8988T (cell line): ENCODE data around the gene TLCD3B.

Experiments used
- DNase-seq: peaks from one replicate; pipeline ENCODE4 v3.0.0; 2011

TLCD3B gene

DNA sequence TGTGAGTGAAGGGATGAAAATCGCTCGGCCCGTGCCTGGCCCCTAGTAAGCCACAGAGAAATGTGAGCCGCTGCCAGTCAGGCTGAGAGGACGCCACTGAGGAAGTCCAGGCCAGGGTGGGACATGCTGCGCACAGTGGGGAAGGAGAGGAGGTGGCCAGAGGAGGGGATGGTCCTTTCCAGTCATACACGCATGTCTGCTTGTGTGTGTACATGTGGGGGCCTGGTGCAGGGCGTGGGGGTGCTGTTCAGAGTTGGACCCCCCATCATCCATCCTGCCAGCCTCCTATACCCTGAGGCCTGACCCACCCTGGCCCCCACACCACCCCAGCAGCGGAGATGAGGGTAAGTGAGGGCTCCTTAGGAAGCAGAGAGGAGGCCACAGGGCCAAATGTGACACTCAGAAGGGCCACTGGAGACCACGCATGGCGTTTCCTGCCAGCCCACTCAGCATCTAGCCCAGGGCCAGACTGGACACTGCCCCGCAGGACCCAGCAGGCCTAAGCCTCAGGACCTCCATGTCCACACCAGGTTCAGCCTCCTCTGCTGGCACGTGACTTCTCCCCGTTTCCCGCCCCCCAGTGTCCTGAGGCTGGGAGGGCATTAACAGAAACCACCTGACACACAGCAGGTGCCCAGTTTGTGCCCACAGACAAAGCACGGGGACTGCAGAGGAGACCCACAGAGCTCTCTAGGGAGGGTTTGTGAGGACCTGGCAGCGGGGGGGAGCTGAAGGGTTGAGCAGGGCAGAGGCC lies 27.2 kb downstream of the TLCD3B start:
- DNase-seq = no peak

DNA sequence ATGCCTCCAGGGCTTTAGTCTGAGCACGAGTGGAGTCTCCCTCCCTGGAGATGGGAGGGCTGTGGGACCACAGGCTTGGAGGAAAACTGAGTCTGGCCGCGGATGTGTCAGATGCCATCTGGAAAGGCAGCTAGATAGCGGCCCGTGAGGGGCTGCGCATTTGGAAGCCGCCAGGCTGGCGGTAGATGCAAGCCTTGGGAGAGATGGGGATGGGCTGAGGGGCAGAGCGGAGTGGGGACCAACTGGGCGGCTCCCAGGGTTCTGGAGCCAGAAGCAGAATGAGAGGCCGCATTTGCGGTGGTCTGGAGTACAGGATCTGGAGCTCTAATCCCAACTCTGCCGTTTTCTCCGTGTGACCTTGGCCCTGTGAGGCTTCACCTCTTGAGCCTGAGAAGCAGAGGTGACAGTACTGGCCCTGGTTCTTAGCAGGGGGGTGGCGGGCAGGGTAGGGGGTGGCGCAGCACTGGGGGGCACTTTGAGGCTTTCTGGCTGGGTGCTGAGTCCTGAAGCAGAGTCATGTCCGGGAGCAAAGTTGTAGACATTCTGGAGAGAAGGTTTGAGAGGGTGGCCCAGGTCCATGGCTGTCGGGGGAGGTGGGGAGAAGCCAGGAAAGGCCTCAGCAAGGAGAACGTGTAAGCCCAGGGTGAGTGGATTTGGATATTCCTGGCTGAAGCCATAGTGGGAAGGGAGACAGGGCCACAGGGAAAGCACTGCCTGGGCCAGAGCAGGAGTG lies 28.3 kb downstream of the TLCD3B start:
- DNase-seq = no peak

DNA sequence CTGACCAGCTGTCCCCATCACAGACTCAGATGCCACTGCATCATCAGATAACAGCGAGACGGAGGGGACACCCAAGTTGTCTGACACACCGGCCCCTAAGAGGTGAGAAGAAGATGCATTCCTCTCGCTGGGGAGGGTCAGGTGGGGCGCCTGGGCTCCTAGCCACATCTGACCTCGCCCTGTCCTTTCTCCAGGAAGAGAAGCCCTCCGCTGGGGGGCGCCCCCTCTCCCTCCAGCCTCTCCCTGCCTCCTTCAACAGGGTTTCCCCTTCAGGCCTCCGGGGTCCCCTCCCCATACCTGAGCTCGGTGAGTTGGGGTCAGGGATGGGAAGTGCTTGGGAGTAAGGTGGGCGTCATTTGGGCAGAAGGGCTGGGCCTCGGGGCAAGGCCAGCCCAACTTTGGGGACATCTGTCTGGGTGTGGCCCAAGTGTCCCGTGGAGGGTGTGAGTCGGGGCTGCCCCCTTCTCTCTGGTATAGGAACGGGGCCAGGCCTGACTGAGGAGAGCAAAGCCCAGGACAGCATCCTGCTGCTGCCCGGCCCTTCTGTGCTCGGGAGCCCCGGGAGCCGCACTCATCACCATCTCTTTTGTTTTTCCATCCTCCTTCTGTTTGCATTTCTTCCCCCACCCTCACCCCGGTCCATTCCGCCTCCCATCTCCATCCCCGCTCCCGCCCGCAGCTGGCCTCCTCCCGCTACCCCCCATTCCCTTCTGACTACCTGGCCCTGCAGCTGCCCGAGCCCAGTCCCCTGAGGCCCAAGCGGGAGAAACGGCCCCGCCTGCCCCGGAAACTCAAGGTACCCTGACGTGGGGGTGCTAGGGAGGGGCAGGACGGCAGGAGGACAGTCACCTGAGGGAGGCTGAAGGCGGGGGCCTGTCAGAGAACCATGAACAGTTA lies 30.1 kb downstream of the TLCD3B start:
- DNase-seq = no peak

DNA sequence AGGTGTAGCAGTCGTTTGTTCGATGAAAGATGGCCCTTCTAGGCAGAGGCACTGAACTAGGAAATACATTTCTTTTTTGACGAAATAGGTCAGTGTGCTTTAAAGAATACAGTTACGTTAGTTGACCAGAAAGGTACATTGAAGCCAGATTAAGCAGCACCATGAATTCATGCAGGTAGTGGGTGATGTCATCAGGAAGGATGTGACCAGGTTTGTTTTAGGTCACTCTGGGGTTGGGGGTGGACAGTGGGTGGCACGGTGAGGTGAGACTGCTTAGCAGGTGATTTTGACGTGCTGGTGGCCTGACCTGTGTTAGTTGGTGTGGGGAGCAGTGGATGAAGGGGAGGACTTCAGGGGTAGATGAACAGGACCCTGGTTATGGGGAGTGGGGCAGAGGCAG lies 31.5 kb downstream of the TLCD3B start:
- DNase-seq = no peak

DNA sequence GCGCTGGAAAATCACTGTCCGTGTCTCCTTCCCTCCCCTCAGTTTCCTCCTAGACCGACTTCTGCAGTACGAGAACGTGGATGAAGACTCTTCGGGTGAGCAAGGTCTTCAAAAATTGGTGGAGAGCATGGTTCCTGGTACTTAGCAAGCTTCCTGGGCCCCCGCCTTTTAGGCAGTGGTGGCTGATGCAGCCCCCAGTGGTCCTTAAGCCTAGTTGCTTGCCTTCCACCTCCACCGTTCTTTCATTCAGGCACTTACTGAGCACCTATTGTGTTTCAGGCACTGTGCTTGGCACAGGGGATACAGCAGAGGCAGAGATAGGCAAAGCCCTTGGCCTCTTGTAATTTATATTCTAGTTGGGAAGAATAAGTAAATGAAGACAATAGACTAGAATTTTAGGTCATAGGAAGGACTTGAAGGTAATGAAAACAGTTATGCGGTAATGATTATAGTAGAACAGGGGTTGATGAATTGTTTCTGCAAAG lies 34.3 kb downstream of the TLCD3B start:
- DNase-seq = no peak

DNA sequence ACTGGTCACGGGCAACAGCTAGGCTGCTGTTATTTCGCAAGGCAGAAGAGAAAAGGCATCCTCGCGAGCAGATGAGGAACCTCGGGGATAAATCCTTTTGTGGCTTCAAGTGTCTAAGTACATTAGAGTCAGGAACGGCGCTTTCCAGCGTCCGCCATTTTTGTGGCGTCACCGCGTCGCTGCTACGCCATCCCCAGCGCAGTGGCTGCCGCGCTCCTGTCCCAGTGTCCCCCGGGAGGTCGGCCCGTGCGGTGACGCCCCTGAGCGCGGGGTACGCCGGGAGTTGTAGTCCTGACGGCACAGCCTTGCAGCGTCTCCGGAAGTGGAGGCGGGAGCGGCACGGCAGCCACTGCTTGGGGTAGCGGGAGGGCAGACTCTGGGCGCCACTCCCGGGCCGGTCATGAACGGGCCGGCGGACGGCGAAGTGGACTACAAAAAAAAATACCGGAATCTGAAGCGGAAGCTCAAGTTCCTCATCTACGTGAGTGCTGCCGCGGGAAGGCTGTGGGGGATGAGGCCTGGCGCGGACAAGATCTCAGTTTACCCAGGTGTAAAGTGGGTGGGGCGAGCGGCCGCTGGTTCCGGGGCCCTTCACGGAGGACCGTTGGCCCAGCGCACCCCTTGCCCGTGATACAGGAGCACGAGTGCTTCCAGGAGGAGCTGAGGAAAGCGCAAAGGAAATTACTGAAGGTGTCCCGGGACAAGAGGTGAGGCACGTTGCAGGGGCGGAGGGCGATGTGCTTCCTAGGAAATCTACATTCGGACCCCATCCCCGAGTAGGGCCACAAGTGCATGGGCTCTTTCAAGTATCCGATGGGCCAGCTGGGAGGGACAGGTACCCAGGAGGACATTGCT lies 34.9 kb downstream of the TLCD3B start, which contains the start of gene INO80E:
Gene INO80E (plus strand): TSS at position 331 of the 855 bp plus-strand sequence. CDS start 70 bp downstream, at position 401.
- DNase-seq = peak; percentile 98

DNA sequence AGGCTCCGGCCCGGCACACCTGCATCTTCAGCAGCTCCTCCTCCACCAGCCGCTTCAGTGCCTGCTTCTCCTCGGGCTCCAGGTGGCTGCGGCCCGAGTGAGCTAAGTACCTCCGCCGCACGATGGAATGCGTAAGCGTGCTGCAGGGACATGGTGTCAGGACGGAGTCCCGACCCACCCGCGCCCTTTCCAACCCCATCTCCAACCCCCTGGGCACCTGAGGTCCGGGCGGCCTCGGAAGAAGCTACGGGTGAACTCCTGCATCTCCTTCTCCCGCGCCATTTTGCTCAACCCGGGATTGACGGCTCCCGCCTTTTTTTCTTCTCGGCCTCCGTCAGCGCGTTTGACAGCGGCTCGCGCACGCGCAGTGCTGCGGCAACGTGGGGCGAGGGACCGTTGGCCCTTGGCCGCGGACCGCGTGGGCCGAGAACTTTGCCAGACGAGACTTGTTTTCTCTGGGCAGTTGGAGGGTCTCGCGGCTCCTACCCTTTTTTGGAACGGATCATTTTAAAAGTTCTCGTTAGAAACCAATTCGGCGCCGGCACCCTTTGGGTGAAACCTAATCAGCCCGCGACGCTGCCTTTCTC lies 35.7 kb downstream of the TLCD3B start, which contains the start of gene HIRIP3:
Gene HIRIP3 (minus strand): TSS at position 294 of the 587 bp plus-strand sequence. CDS start 12 bp downstream, at position 282.
- peak; percentile 82 for DNase-seq

DNA sequence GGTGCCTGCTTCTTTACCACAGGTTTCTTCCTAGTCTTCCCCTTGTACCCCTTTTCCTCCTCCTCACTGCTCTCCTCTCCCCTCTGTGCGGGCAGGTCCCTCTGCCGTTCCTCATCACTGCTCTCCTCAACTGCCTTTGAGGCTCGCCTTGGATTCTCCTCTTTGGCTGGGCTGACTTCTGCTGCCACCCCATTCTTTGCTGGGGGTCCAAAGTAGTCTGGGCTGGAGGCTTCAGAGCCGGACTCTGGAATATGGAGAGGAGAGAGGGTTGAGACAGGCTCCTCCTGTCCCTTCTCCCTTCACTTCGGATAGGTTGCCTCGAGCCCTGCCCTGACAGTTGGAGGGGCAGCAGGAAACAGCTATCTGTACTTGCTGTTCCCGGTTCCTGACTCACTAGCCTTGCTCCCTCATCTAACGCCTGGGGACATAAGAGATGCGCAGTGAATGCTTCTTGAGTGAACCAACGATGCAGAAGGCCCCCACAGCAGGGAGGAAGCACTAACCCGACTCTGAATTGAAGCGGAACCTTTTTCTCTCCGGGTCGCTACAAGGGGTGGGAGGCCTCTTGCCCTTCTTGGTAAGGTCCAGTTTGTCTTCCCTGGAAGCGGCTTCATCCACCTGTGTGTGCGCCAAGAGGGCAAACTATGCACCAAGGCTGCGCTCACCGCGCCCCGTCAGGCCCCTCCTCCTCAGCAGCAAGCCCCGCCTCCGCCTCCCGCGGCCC lies 36.3 kb downstream of the TLCD3B start:
- no peak for DNase-seq

DNA sequence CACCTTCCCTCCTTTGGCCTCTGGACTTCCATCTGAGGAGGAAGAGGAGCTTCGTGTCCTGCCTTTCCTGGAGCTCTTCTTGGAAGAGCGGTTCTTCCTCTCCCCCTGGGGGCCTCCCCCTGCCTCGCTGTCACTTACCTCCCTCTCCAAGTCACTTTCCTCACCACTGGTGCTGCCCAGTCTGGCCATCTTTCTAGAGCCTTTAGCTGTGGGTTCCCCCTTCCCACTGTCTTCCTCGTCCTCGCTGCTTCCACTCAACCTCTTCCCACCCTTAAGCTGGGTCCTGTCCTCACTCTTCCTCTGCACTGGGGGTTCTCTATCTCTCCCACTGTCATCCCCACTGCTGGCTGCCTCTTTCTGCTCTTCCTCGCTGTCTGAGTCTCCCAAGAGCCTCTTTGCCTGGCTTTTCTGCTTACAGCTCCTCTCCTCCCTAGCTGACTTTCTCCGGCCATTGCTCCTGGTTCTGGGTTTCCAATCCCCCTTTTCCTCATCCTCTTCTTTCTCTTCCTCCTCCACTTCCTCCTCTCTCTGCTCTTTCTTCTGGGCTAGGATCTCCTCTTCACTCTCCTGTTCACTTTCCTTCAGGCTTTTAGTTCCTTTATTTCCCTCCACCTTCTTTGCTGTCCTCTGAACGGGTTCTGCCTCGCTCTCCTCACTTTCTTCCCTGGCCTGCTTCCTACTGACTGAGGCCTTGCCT lies 37.0 kb downstream of the TLCD3B start:
- no peak for DNase-seq

DNA sequence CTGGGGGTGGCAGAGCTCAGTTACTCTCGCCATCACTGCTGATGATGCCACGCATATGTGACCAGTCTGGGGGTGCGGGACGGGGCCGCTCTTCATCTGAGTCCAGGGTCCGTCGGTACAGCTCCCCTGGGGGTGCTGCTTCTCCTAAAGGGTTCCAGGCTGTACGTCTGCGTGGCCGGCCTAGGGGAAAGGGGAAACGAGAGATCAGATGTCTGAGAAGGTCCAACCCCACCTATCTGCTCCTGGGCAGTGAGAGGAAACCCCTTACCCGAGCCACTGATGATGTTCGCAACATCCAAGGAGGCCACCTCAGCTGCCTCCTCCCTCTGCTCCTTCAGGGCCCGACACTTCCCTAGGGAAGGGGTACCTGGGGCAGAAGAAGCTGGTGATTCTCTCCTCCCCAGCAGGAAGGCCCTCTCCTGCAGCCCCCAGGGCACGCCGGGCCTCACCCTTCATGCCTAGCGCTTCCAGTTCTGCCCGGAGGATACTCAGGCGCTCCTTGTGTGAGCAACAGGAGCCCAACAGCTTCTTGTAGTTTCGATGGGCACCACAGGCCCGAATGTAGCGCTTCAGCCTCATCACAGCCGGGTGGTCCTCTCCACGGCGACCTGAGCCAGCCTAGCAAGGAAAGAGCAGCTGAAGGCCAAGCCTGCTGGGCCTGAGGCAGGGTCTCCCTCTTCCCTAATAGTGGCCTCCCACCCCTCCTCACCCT lies 37.7 kb downstream of the TLCD3B start:
- DNase-seq = no peak

DNA sequence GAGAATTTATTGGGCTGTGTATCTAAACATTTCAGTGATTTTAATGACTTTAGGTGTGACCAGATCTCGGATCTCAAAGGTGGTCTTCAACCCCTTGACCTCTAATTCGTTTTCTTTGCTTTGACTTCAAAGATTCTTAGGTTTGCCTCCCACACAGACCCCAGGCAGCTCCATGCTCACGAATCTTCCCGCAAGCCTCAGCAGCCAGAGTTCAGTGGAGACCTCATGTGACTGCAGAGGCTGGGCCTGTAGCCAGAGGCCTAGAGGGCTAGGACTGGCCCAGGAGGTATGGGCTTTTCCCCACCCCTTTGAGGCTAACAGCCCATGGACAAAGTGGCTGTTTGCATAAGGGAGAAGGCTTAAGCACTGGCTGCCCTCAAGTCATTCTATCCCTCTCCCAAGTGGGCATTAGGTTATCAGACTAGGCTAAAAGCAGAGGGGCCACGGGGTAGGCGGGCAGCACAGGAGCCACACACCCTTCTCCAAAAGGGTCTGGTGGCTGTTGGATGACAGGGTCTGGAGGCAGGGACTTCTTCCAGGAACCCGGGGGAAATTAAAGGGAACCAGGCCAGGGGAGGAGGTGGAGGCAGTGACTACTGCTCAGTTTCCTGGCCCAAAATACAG lies 38.6 kb downstream of the TLCD3B start:
- DNase-seq = no peak

DNA sequence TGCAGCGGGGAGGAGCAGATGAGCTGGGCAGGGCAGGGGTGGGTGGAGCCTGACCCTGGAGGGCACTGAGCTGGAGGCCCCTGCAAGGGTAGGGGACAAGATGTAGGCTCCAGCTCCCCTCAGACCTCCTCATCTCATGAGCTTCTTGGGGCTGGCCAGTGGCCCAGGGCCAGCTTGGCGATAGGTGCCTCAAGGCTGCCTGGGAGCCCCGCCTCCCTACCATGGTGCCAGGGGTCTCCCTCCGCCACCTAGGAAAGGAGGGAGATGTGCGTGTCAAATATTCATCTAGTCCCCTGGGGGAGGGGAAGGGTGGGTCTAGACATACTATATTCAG lies 39.5 kb downstream of the TLCD3B start:
- DNase-seq = no peak

DNA sequence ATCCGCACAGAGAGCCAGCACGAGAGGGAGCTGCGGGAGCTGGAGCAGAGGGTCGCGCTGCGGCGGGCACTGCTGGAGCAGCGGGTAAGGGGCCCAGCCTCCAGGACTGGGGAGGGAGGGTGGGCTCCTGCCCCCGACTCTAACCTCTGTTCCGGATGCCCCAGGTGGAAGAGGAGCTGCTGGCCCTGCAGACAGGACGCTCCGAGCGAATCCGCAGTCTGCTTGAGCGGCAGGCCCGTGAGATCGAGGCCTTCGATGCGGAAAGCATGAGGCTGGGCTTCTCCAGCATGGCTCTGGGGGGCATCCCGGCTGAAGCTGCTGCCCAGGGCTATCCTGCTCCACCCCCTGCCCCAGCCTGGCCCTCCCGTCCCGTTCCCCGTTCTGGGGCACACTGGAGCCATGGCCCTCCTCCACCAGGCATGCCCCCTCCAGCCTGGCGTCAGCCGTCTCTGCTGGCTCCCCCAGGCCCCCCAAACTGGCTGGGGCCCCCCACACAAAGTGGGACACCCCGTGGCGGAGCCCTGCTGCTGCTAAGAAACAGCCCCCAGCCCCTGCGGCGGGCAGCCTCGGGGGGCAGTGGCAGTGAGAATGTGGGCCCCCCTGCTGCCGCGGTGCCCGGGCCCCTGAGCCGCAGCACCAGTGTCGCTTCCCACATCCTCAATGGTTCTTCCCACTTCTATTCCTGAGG lies 40.0 kb downstream of the TLCD3B start:
- no peak for DNase-seq

DNA sequence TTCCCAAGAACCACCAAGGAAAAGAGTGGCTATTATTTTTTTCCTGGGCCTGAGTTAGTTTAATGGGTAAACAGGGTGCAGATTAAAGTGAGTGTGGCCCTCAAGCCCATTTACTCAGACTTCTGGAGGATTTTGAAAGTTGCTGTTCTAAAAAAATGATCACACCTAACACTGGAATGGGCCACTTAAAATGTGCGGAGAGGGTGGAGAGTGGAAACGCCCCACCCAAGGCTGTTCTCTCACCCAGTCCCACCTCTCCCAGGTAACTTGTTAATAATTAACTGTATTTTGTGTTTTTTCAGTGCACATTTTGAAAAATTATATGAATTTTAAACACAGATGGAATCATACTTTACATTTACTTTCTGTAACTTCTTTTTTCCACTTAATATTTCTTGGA lies 41.0 kb downstream of the TLCD3B start:
- DNase-seq = no peak

DNA sequence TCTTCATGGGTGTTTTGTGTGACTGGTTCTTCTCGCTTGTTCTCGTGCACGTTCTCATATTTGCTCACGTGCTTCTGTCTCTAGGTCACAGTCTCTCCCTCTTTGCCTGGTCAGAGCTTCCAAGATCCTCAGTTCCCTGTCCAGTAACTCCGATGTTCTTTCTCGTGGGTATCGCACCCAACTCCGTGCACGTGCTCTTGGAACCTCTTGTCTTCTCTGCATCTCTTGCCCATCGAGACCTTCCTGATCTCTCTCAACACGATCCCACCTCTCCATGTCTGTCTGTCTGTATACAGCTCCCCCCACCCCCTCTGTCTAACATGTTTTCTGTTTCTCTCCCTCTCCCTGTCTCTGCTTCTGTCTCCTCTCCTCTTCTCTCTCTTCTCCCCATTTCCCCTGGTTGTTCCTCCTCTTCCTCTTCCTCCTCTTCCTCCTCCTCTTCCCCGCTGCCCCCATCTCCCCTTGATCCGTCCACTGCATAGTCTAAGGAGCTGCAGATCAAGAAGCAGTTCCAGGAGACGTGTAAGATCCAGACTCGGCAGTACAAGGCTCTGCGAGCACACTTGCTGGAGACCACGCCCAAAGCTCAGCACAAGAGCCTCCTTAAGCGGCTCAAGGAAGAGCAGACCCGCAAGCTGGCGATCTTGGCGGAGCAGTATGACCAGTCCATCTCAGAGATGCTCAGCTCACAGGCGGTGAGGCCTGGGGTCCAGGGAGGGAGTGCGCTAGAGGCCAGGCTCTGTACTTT lies 41.8 kb downstream of the TLCD3B start:
- no peak for DNase-seq

DNA sequence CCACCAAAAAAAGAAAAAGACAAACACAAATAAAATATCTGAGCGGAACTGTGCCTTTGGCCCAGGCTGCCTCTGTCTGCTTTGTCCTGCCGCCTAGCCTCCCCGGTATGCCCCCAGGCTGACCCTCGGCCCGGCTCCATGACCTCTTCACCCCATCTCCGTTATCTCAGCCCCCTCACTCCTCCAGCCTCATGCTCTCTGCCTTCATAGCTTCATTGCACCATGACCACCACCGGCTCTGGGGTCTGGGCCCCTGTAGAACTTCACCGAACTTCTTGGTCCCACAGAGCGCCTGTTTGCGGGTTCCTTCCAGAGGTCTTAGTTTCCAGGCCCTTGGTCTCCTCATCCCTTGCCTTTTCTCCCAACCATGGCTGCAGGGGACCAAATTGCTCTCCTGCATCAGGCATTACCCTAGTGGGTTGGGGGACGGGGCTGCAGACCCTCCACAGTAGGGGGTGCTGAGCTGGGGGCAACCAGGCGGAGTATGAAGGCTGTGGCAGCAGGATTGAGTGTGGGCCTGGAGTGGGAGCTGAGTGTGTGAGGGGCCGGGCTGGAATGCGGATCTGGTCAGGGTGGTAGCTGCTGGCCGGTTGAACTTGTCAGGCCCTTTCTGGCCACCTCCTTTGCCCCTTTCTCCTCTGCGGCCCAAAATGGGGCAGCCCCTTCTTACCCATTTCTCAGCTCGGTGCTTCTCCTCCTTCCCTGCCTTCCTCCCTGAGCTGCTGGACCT lies 42.6 kb downstream of the TLCD3B start:
- no peak for DNase-seq
